ENCODE results near the gene DCC. TPM values are rescaled to one million over a fixed set of nuclear protein-coding genes. Genes with fewer than 3 reads are reported as not detected.

DCC gene
- total and polyA plus RNA-seq, 2 experiments from 2014 or later, result 0.53 to 0.73 TPM

DNA sequence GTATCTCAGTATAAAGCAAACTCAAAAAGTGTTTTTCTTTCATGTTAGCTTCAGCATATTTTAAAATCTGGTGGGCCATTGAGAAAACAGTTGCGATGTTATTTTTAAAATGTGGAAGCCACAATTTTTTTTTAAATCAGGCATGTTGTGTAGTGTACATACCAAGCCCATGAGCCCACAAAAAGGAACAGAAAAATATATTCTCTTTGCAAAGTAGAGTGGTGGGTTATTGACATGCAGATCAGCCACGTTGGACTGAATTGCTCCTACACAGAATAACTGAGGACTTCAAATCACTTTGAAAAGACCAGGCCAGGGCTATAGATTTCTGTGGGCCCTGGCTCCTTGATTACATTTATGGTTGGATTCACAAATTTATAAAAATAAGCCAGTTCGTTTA, 774.4 kb downstream of the DCC start (continued):
- TF ChIP-seq, protein P1, sequence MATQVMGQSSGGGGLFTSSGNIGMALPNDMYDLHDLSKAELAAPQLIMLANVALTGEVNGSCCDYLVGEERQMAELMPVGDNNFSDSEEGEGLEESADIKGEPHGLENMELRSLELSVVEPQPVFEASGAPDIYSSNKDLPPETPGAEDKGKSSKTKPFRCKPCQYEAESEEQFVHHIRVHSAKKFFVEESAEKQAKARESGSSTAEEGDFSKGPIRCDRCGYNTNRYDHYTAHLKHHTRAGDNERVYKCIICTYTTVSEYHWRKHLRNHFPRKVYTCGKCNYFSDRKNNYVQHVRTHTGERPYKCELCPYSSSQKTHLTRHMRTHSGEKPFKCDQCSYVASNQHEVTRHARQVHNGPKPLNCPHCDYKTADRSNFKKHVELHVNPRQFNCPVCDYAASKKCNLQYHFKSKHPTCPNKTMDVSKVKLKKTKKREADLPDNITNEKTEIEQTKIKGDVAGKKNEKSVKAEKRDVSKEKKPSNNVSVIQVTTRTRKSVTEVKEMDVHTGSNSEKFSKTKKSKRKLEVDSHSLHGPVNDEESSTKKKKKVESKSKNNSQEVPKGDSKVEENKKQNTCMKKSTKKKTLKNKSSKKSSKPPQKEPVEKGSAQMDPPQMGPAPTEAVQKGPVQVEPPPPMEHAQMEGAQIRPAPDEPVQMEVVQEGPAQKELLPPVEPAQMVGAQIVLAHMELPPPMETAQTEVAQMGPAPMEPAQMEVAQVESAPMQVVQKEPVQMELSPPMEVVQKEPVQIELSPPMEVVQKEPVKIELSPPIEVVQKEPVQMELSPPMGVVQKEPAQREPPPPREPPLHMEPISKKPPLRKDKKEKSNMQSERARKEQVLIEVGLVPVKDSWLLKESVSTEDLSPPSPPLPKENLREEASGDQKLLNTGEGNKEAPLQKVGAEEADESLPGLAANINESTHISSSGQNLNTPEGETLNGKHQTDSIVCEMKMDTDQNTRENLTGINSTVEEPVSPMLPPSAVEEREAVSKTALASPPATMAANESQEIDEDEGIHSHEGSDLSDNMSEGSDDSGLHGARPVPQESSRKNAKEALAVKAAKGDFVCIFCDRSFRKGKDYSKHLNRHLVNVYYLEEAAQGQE (IDR thresholded peaks at IDR 0.05; ENCODE audit: unreplicated experiment), result no peak
- no peak for TF ChIP-seq EZH2phosphoT487 (IDR thresholded peaks at IDR 0.05; ENCODE audit: unreplicated experiment)
- no peak for TF ChIP-seq STAT1 (IDR thresholded peaks at IDR 0.05; ENCODE audit: unreplicated experiment)

DNA sequence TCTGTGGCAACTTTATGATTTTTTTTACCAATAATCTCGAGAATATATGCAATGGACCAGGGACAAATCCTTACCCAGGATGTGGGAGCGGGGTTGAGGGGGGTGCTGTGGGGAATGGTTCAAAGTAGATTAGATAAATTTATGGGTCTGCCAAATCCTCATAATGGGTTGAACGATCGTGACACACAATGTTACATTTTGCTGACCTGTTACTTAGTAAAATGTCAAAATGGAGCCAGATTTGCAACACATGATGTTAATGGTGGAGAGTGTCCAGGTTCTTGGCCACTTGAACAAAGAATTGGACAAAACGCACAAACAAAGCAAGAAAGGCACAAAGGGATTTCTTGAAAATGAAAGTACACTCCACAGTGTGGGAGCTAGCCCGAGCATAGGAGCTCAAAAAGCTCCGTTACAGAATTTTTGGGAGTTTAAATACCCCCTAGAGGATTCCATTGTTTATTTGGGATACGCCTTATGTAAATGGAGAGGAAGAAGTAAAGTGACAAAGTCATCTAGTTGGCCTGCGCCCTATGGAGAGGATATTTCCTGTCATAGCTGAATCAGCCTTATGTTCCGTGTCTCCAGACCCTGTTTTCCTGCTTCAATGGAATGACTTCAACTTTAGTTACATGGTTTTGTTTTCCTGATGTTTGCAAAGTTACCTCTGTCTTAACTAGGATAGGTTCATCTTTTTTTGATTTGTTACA, 776.0 kb downstream of the DCC start:
- H3K27me3 ChIP-seq (ENCODE audit: insufficient read depth), result no peaks in the 10 kb centered on the region
- no peak for TF ChIP-seq EZH2phosphoT487 (IDR thresholded peaks at IDR 0.05; ENCODE audit: unreplicated experiment)
- TF ChIP-seq CREB1 (CRISPR knock-in tag; IDR thresholded peaks at IDR 0.05; ENCODE audit: low read depth), result no peak
- TF ChIP-seq, protein P2, sequence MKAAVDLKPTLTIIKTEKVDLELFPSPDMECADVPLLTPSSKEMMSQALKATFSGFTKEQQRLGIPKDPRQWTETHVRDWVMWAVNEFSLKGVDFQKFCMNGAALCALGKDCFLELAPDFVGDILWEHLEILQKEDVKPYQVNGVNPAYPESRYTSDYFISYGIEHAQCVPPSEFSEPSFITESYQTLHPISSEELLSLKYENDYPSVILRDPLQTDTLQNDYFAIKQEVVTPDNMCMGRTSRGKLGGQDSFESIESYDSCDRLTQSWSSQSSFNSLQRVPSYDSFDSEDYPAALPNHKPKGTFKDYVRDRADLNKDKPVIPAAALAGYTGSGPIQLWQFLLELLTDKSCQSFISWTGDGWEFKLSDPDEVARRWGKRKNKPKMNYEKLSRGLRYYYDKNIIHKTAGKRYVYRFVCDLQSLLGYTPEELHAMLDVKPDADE (IDR thresholded peaks at IDR 0.05), result no peak
- TF ChIP-seq EZH2 (IDR thresholded peaks at IDR 0.05; ENCODE audit: low read depth, unreplicated experiment), result no peak
- TF ChIP-seq, protein P3, sequence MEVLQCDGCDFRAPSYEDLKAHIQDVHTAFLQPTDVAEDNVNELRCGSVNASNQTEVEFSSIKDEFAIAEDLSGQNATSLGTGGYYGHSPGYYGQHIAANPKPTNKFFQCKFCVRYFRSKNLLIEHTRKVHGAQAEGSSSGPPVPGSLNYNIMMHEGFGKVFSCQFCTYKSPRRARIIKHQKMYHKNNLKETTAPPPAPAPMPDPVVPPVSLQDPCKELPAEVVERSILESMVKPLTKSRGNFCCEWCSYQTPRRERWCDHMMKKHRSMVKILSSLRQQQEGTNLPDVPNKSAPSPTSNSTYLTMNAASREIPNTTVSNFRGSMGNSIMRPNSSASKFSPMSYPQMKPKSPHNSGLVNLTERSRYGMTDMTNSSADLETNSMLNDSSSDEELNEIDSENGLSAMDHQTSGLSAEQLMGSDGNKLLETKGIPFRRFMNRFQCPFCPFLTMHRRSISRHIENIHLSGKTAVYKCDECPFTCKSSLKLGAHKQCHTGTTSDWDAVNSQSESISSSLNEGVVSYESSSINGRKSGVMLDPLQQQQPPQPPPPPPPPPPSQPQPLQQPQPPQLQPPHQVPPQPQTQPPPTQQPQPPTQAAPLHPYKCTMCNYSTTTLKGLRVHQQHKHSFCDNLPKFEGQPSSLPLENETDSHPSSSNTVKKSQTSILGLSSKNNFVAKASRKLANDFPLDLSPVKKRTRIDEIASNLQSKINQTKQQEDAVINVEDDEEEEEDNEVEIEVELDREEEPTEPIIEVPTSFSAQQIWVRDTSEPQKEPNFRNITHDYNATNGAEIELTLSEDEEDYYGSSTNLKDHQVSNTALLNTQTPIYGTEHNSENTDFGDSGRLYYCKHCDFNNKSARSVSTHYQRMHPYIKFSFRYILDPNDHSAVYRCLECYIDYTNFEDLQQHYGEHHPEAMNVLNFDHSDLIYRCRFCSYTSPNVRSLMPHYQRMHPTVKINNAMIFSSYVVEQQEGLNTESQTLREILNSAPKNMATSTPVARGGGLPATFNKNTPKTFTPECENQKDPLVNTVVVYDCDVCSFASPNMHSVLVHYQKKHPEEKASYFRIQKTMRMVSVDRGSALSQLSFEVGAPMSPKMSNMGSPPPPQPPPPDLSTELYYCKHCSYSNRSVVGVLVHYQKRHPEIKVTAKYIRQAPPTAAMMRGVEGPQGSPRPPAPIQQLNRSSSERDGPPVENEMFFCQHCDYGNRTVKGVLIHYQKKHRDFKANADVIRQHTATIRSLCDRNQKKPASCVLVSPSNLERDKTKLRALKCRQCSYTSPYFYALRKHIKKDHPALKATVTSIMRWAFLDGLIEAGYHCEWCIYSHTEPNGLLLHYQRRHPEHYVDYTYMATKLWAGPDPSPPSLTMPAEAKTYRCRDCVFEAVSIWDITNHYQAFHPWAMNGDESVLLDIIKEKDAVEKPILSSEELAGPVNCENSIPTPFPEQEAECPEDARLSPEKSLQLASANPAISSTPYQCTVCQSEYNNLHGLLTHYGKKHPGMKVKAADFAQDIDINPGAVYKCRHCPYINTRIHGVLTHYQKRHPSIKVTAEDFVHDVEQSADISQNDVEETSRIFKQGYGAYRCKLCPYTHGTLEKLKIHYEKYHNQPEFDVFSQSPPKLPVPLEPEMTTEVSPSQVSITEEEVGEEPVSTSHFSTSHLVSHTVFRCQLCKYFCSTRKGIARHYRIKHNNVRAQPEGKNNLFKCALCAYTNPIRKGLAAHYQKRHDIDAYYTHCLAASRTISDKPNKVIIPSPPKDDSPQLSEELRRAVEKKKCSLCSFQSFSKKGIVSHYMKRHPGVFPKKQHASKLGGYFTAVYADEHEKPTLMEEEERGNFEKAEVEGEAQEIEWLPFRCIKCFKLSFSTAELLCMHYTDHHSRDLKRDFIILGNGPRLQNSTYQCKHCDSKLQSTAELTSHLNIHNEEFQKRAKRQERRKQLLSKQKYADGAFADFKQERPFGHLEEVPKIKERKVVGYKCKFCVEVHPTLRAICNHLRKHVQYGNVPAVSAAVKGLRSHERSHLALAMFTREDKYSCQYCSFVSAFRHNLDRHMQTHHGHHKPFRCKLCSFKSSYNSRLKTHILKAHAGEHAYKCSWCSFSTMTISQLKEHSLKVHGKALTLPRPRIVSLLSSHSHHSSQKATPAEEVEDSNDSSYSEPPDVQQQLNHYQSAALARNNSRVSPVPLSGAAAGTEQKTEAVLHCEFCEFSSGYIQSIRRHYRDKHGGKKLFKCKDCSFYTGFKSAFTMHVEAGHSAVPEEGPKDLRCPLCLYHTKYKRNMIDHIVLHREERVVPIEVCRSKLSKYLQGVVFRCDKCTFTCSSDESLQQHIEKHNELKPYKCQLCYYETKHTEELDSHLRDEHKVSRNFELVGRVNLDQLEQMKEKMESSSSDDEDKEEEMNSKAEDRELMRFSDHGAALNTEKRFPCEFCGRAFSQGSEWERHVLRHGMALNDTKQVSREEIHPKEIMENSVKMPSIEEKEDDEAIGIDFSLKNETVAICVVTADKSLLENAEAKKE (CRISPR knock-in tag; IDR thresholded peaks at IDR 0.05), result no peak
- TF ChIP-seq ZNF331 (CRISPR knock-in tag; IDR thresholded peaks at IDR 0.05; ENCODE audit: low read depth), result no peak
- TF ChIP-seq POLR2AphosphoS5 (IDR thresholded peaks at IDR 0.05; ENCODE audit: low read depth), result no peak
- no peaks in the 10 kb centered on the region for H4K20me1 ChIP-seq (replicated peaks; ENCODE audit: insufficient read depth)
- H3K9me2 ChIP-seq (ENCODE audit: insufficient read depth), result no peaks in the 10 kb centered on the region
- no peak overlapping the region for H3K4me2 ChIP-seq
- no peaks in the 10 kb centered on the region for H3K36me3 Mint-ChIP-seq (ENCODE audit: low read depth)
- H3K4me1 Mint-ChIP-seq, result peaks cover 21% of the 10 kb centered on the region; the same call in 2 of the 3 replicates
- no peaks in the 10 kb centered on the region for H3K79me2 ChIP-seq (replicated peaks; ENCODE audit: insufficient read depth)
- H3K9me3 Mint-ChIP-seq, result no peaks in the 10 kb centered on the region; the same call in 2 of the 3 replicates
- H3K4me3 Mint-ChIP-seq, result no peak overlapping the region
- no peaks in the 10 kb centered on the region for H3F3A ChIP-seq (replicated peaks; ENCODE audit: low read depth)
- no peak overlapping the region for H3K4me3 ChIP-seq
- DNase-seq (ENCODE audit: low spot score), result no peak
- no peaks in the 10 kb centered on the region for H3K36me3 ChIP-seq (ENCODE audit: insufficient read depth)
- H3K27ac ChIP-seq (ENCODE audit: low read depth), result no peak overlapping the region
- ATAC-seq, result no peak
- no peaks in the 10 kb centered on the region for H3K27me3 Mint-ChIP-seq (ENCODE audit: insufficient read depth, low read depth, poor library complexity)
- H3K27ac Mint-ChIP-seq, result 0 out of 2 replicates have a peak overlapping the region, but pooled peaks have one; percentile 16
- peaks cover 21% of the 10 kb centered on the region for H3K4me1 ChIP-seq (ENCODE audit: insufficient read depth)
- no peak overlapping the region for H2AFZ ChIP-seq

Measured in GM23338 (cell line).